Measurements from ENCODE around the gene SPDYE3. TPM values are rescaled to one million over a fixed set of nuclear protein-coding genes. Genes with fewer than 3 reads are reported as not detected.
"Not testable (repeated sequence)": the region's sequence is repeated elsewhere in the genome, so short reads cannot be mapped to it uniquely, and the experiment has no call there.

Gene SPDYE3
- total RNA-seq, 4 donors from 2014 or later: not detected

DNA sequence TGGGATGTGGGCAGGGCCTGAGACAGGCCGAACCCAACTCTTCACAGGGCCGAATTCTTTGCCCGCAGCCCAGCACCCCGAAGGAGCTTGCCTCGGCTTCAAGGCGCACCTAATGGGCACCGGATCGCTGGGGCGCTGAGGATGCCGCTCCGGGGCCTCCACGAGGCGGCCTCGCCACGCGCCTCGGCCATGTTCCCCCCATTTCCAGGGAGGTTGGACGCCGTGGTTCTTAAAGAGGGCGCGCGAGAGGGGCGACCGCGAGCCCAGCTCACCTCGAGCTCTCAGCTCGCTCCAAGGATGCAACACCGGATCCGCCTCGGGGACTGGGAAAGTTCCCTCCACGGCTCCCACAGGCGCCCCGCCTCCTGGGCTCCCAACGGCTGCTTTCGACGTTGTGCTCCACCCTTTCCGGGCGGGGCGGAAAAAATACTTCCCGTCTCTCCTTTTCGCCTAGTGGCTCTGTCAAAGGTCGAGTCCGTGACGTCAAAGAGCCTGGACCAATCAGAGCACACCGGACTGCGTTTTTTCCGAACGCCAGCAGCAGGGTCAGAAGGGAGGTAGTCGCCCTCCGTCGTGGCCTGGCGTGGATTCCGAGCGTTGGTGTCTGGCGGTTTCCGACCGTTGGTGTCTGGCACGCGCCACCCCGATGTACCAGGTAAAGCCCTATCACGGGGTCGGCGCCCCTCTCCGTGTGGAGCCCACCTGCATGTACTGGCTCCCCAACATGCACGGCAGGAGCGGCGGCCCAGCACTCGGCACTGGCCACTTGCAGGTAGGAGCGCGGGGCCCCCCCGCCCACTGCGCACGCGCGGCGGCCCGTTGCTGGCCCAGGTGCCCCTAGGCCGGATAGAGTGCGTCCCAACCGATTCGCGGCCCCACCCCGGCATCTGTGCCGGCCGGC, 28.3 kb downstream of the SPDYE3 start:
- H3K9me3 ChIP-seq; H3K27me3 ChIP-seq; intact Hi-C loops (cut with DNase I): not testable (repeated sequence)
- H3K27ac ChIP-seq (replicated peaks in 1 of 4): peak overlapping the region; percentile 92 to 97 (median 96)
- peak; percentile 96 to 100 for TF ChIP-seq POLR2AphosphoS5 (IDR thresholded peaks at IDR 0.05)
- TF ChIP-seq, protein P1, sequence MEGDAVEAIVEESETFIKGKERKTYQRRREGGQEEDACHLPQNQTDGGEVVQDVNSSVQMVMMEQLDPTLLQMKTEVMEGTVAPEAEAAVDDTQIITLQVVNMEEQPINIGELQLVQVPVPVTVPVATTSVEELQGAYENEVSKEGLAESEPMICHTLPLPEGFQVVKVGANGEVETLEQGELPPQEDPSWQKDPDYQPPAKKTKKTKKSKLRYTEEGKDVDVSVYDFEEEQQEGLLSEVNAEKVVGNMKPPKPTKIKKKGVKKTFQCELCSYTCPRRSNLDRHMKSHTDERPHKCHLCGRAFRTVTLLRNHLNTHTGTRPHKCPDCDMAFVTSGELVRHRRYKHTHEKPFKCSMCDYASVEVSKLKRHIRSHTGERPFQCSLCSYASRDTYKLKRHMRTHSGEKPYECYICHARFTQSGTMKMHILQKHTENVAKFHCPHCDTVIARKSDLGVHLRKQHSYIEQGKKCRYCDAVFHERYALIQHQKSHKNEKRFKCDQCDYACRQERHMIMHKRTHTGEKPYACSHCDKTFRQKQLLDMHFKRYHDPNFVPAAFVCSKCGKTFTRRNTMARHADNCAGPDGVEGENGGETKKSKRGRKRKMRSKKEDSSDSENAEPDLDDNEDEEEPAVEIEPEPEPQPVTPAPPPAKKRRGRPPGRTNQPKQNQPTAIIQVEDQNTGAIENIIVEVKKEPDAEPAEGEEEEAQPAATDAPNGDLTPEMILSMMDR (IDR thresholded peaks at IDR 0.05): peak in 1 of 3 experiments; percentile 11
- peak; percentile 97 for TF ChIP-seq POLR2A (IDR thresholded peaks at IDR 0.05; ENCODE audit: low read depth)
- peaks cover 0 to 26% (median 18%) of the 10 kb centered on the region in 4 donors for H3K36me3 ChIP-seq
- peak; percentile 98 for DNase-seq (ENCODE audit: extremely low spot score)
- 0% methylated on average over 19 of the region's 85 CpGs for WGBS
- H3K4me3 ChIP-seq: peak overlapping the region; percentile 76 to 85 (median 80)
- peaks cover 10 to 20% (median 17%) of the 10 kb centered on the region in 4 donors for H3K4me1 ChIP-seq

DNA sequence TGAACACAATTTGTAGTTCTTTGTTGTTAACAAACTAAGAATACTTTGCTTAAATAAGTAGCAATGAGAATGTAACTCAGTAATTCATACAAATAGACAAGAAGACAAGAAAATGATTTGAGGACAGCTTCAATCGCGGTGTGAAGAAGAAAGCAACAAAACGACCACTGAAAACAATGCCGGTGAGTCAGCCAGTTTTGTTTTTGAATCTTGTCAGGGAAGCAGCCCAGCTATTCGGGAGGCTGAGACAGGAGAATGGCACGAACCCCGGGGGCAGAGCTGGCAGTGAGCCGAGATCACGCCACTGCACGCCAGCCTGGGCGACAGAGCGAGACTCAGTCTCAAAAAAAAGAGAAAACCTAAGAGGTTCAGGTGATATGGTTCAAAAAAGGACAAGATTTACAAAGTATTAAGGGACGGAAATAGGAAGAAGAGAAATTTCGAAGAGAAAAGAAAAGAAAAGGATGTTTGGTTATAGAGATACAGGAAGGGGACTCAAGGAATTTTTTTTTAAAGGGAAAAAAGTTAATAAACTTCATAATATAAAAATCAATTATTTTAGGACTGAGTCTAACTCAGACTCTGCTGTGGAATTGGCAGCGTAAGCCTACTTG, 30.7 kb downstream of the SPDYE3 start:
- H3K9me3 ChIP-seq; intact Hi-C loops (cut with DNase I); H3K27ac ChIP-seq (replicated peaks in 1 of 4): not testable (repeated sequence)

DNA sequence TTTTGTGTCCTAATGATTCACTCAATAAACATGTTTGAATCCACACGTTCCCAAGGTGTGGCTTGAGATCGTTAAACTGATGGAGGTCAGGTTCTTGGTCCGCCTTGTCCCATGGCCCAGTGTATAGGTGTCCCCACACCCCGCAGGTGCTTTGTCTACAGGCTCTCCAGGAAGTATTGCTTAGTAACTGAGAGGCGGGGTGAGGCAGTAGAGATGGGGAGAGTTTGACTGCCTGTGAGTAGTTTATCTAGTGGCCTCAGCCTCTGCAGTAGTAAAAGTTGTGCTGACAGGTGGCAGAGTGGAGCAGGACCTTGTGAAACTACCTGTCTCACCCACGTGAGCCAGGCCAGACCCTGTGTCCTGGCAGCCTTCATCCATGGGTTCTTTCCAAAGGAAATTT, 33.8 kb downstream of the SPDYE3 start:
- DNase-seq (ENCODE audit: extremely low spot score): peak; percentile 31
- H3K27me3 ChIP-seq; H3K9me3 ChIP-seq; intact Hi-C loops (cut with DNase I); H3K27ac ChIP-seq (replicated peaks in 1 of 4); H3K4me3 ChIP-seq: not testable (repeated sequence)
- Histone ChIP-seq H3K36me3 (peaks cover 6 to 57% (median 41%) of the 10 kb centered on the region in 4 donors), H3K4me1 (peaks cover 21 to 41% (median 22%) of the 10 kb centered on the region in 4 donors)
- WGBS: 77% methylated on average over 6 of the region's 6 CpGs

More for the DNA sequence above, 30.7 kb downstream of the SPDYE3 start:
- not testable (repeated sequence) for H3K4me3 ChIP-seq; H3K27me3 ChIP-seq; DNase-seq (ENCODE audit: extremely low spot score)
- Histone ChIP-seq H3K4me1 (peaks cover 16 to 32% (median 22%) of the 10 kb centered on the region in 4 donors), H3K36me3 (peaks cover 4 to 37% (median 30%) of the 10 kb centered on the region in 4 donors)
- 87% methylated on average over 15 of the region's 15 CpGs for WGBS

DNA sequence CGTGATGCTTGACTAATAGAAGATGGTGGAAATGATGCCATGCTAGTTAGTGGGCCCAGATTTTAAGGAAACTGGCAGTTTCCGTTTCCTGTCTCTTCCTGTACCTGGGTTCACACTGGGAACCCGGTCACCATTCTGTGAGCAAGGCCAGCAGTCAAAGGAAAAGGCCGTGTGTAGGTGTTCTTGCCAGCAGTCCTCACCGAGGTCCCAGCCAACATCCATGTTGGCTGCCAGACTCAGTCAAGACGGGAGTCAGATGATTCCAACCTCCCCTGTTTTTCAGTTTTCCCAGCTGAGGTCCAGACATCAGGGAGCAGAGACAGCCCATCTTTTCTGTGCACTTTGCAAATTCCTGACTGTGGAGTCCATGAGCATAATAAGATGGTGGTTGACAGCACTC, 35.3 kb downstream of the SPDYE3 start:
- intact Hi-C loops (cut with DNase I): no loop called here
- H3K27ac ChIP-seq (replicated peaks in 1 of 4): peak overlapping the region in 3 of 4 donors; percentile 10 to 21 (median 21)

DNA sequence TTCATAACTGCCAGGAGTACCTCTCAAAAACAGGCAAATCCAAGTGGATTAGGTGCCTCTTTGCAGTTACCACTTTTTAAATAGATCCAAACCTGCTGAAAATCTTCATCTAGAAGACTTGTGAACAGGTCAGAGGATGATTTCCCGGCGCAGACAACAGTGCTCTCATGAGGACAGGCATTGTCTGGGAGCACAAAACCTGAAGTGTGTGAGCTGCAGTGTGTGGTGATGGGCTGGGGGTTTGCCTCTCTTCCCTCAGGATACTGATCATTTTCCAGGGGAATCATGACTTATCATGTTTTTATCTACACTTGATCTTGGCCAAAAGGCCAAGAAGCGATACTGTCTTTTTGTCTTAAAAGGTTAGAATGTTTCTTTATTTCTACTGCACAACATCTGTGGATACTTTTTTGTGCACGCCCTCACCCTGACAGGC, 36.6 kb downstream of the SPDYE3 start:
- H3K4me1 ChIP-seq: peaks cover 10 to 26% (median 17%) of the 10 kb centered on the region in 4 donors
- H3K36me3 ChIP-seq: peaks cover 25 to 73% (median 56%) of the 10 kb centered on the region in 4 donors
- H3K9me3 ChIP-seq; intact Hi-C loops (cut with DNase I); H3K4me3 ChIP-seq; DNase-seq (ENCODE audit: extremely low spot score); H3K27me3 ChIP-seq: not testable (repeated sequence)
- WGBS: 89% methylated on average over 3 of the region's 4 CpGs
- peak overlapping the region in 3 of 4 donors; percentile 19 to 72 (median 61) for H3K27ac ChIP-seq (replicated peaks in 1 of 4)

More for the DNA sequence above, 35.3 kb downstream of the SPDYE3 start:
- no peak for DNase-seq (ENCODE audit: extremely low spot score)
- Histone ChIP-seq H3K4me1 (peaks cover 12 to 28% (median 15%) of the 10 kb centered on the region in 4 donors), H3K9me3 (no peaks in the 10 kb centered on the region), H3K4me3 (no peak overlapping the region), H3K36me3 (peaks cover 21 to 72% (median 54%) of the 10 kb centered on the region in 4 donors), H3K27me3 (no peaks in the 10 kb centered on the region)
- 68% methylated on average over 5 of the region's 6 CpGs for WGBS
- TF ChIP-seq POLR2A (IDR thresholded peaks at IDR 0.05; ENCODE audit: low read depth) (no peak), POLR2AphosphoS5 (IDR thresholded peaks at IDR 0.05) (no peak), EP300 (IDR thresholded peaks at IDR 0.05) (no peak)
- TF ChIP-seq, protein P1 (IDR thresholded peaks at IDR 0.05): no peak

Measured in esophagus muscularis mucosa (tissue), 4 donors.